ENCODE results near the gene FRMD4A.

The FRMD4A gene

GRCh38 chr10:13960603-13961002 lies 370.1 kb downstream of the FRMD4A start:
- Histone ChIP-seq H3K27ac (ENCODE audit: low read depth, low read length) (no peak overlapping the region), H3K4me1 (ENCODE audit: control insufficient read depth, low read length) (no peaks in the 10 kb centered on the region), H3K27me3 (ENCODE audit: control insufficient read depth, low read length) (peaks cover 21% of the 10 kb centered on the region), H3K9me2 (replicated peaks; ENCODE audit: control insufficient read depth, low read length) (no peaks in the 10 kb centered on the region), H4K20me1 (ENCODE audit: control insufficient read depth, insufficient read depth, low read depth, low read length) (no peaks in the 10 kb centered on the region), H3K79me2 (ENCODE audit: control insufficient read depth, low read length) (no peaks in the 10 kb centered on the region), H3K4me3 (ENCODE audit: low read length) (no peak overlapping the region), H3K4me2 (ENCODE audit: low read length) (no peak overlapping the region), H3F3A (ENCODE audit: control insufficient read depth, insufficient read depth) (no peaks in the 10 kb centered on the region), H3K9me3 (ENCODE audit: control insufficient read depth, insufficient read depth, low read length) (no peaks in the 10 kb centered on the region), H3K36me3 (ENCODE audit: control insufficient read depth, low read length) (no peaks in the 10 kb centered on the region)
- TF ChIP-seq EZH2phosphoT487 (IDR thresholded peaks at IDR 0.05; ENCODE audit: borderline replicate concordance, low read length), result no peak
- TF ChIP-seq, protein P1, sequence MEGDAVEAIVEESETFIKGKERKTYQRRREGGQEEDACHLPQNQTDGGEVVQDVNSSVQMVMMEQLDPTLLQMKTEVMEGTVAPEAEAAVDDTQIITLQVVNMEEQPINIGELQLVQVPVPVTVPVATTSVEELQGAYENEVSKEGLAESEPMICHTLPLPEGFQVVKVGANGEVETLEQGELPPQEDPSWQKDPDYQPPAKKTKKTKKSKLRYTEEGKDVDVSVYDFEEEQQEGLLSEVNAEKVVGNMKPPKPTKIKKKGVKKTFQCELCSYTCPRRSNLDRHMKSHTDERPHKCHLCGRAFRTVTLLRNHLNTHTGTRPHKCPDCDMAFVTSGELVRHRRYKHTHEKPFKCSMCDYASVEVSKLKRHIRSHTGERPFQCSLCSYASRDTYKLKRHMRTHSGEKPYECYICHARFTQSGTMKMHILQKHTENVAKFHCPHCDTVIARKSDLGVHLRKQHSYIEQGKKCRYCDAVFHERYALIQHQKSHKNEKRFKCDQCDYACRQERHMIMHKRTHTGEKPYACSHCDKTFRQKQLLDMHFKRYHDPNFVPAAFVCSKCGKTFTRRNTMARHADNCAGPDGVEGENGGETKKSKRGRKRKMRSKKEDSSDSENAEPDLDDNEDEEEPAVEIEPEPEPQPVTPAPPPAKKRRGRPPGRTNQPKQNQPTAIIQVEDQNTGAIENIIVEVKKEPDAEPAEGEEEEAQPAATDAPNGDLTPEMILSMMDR (IDR thresholded peaks at IDR 0.05; ENCODE audit: low read depth, low read length, poor library complexity, severe bottlenecking), result no peak

DNA sequence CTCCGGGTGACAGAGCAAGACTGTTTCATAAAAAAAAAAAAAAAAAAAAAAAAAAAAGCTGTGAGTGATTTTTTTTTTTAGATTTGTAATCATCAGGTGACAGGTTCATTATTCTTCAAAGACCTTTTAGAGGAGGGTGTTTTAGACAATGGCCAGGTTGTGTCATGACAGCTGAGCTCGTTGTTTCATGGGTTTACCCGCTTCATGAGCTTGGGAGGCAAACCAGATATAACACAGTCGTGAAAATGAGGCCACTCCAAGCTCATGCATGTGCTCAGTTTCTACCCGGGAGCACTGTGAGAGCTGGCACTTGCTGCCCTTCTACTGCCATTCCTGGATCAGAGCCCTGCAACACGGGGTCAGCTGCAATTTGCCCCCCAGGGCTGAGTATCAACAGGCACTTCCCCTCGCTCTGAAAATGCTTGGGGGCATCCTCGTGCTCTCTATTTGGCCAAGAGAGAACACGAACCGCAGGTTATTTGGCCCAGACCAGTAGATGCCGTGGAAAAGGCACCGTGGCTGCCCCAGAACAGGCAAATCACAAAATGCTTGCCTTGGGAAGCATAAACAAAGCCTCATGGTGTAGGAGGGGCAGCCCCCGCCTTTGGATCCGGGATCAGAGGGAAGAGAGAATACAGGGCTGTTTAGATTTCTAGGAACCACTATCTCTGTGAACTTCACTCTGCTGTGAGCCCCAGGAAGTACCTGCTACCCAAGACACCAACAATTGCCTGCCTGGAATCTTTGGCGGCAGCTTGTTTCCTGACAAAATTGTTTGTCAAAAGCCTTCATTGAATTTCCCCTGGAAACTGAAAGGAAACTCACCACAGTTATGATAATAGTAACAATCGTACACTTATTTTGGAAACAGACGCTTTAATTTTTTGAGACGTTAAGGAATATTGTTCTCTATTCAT lies 371.0 kb downstream of the FRMD4A start:
- H4K20me1 ChIP-seq (ENCODE audit: control insufficient read depth, insufficient read depth, low read depth, low read length), result no peaks in the 10 kb centered on the region
- no peak overlapping the region for H3K4me3 ChIP-seq (ENCODE audit: low read length)
- TF ChIP-seq EZH2phosphoT487 (IDR thresholded peaks at IDR 0.05; ENCODE audit: borderline replicate concordance, low read length), result no peak
- TF ChIP-seq, protein P1 (IDR thresholded peaks at IDR 0.05; ENCODE audit: low read depth, low read length, poor library complexity, severe bottlenecking), result no peak
- H3K9me3 ChIP-seq (ENCODE audit: control insufficient read depth, insufficient read depth, low read length), result no peaks in the 10 kb centered on the region
- no peaks in the 10 kb centered on the region for H3K36me3 ChIP-seq (ENCODE audit: control insufficient read depth, low read length)
- peaks cover 15% of the 10 kb centered on the region for H3K27me3 ChIP-seq (ENCODE audit: control insufficient read depth, low read length)
- no peaks in the 10 kb centered on the region for H3K9me2 ChIP-seq (replicated peaks; ENCODE audit: control insufficient read depth, low read length)
- H3K4me2 ChIP-seq (ENCODE audit: low read length), result no peak overlapping the region
- H3K4me1 ChIP-seq (ENCODE audit: control insufficient read depth, low read length), result no peaks in the 10 kb centered on the region
- H3K27ac ChIP-seq (ENCODE audit: low read depth, low read length), result no peak overlapping the region
- H3F3A ChIP-seq (ENCODE audit: control insufficient read depth, insufficient read depth), result no peaks in the 10 kb centered on the region
- H3K79me2 ChIP-seq (ENCODE audit: control insufficient read depth, low read length), result no peaks in the 10 kb centered on the region

- Histone ChIP-seq H4K20me1 (ENCODE audit: control insufficient read depth, insufficient read depth, low read depth, low read length) (no peaks in the 10 kb centered on the region), H3K4me1 (ENCODE audit: control insufficient read depth, low read length) (no peaks in the 10 kb centered on the region), H3K36me3 (ENCODE audit: control insufficient read depth, low read length) (no peaks in the 10 kb centered on the region), H3K79me2 (ENCODE audit: control insufficient read depth, low read length) (no peaks in the 10 kb centered on the region), H3K27me3 (ENCODE audit: control insufficient read depth, low read length) (peaks cover 14% of the 10 kb centered on the region), H3K4me3 (ENCODE audit: low read length) (no peak overlapping the region), H3K9me2 (replicated peaks; ENCODE audit: control insufficient read depth, low read length) (no peaks in the 10 kb centered on the region), H3K27ac (ENCODE audit: low read depth, low read length) (no peak overlapping the region), H3K9me3 (ENCODE audit: control insufficient read depth, insufficient read depth, low read length) (no peaks in the 10 kb centered on the region), H3K4me2 (ENCODE audit: low read length) (no peak overlapping the region), H3F3A (ENCODE audit: control insufficient read depth, insufficient read depth) (no peaks in the 10 kb centered on the region)
- TF ChIP-seq, protein P1 (IDR thresholded peaks at IDR 0.05; ENCODE audit: low read depth, low read length, poor library complexity, severe bottlenecking), result no peak
- no peak for TF ChIP-seq EZH2phosphoT487 (IDR thresholded peaks at IDR 0.05; ENCODE audit: borderline replicate concordance, low read length)
Observed at GRCh38 chr10:13957856-13958255, 372.9 kb downstream of the FRMD4A start.
